IMR-90 (cell line): ENCODE measurements around the gene SHE. TPM values are rescaled to one million over a fixed set of nuclear protein-coding genes. Genes with fewer than 3 reads are reported as not detected.

Experiments used
- ATAC-seq: fragments of 200-7000 bp; cut with Tn5 transposase; 2 replicates; pipeline ENCODE4 v1.9.1; 2020; ENCODE audit warnings: low read depth, mild to moderate bottlenecking, moderate library complexity
- BruUV-seq: library from RNA; stranded (reverse); fragments of 400-500 nt; replicated peaks from 2 replicates; lab custom pipeline; 2021; lab: Mats Ljungman, UMichigan
- CTCF ChIA-PET: fragments of 300-600 bp; formaldehyde crosslinking; extraction: SDS; loops from one replicate; lab custom pipeline; 2021; ENCODE audit warnings: antibody characterized with exemption; lab: Yijun Ruan, JAX
- POLR2A ChIA-PET: fragments of 300-600 bp; sonication (Branson Sonifier 250); formaldehyde crosslinking; loops from one replicate; lab custom pipeline; 2022; ENCODE audit warnings: antibody characterized with exemption; ENCODE audit not compliant: unreplicated experiment; lab: Charles Lee
- DNase-seq: peaks from one replicate; pipeline ENCODE4 v3.0.0; 2013
- H2AFZ ChIP-seq: replicated peaks from 2 replicates; pipeline ENCODE3; 2013; ENCODE audit warnings: low read length, mild to moderate bottlenecking; ENCODE audit not compliant: poor library complexity
- H2AK5ac ChIP-seq: 2 replicates; pipeline ENCODE4 v1.6.1; 2013; ENCODE audit warnings: low read depth, low read length, inconsistent platforms
- H2AK9ac ChIP-seq: replicated peaks from 2 replicates; pipeline ENCODE3; 2013; ENCODE audit warnings: mild to moderate bottlenecking, low read depth, low read length, moderate library complexity; ENCODE audit not compliant: poor library complexity
- H2BK120ac ChIP-seq: 2 replicates; pipeline ENCODE4 v1.6.1; 2013; ENCODE audit warnings: low read depth, low read length, inconsistent platforms
- H2BK15ac ChIP-seq: 3 replicates; pipeline ENCODE4 v1.6.1; 2013; ENCODE audit warnings: low read depth, low read length, inconsistent platforms
- H2BK20ac ChIP-seq: 2 replicates; pipeline ENCODE4 v1.6.1; 2013; ENCODE audit warnings: low read depth, mild to moderate bottlenecking, inconsistent platforms, low read length, moderate library complexity
- H2BK5ac ChIP-seq: 2 replicates; pipeline ENCODE4 v1.6.1; 2013; ENCODE audit warnings: mild to moderate bottlenecking, low read depth, low read length, inconsistent platforms; ENCODE audit not compliant: poor library complexity, severe bottlenecking
- H3K14ac ChIP-seq: replicated peaks from 2 replicates; pipeline ENCODE4 v1.6.1; 2013; ENCODE audit warnings: low read depth, low read length, inconsistent platforms
- H3K18ac ChIP-seq: 2 replicates; pipeline ENCODE4 v1.6.1; 2013; ENCODE audit warnings: low read depth, low read length, control low read depth
- H3K23ac ChIP-seq: 2 replicates; pipeline ENCODE4 v1.6.1; 2013; ENCODE audit warnings: low read depth, low read length, inconsistent platforms
- H3K27ac ChIP-seq: 2 replicates; pipeline ENCODE4 v1.5.1; 2013; ENCODE audit warnings: mild to moderate bottlenecking, control low read depth, low read length; ENCODE audit not compliant: insufficient read depth
- H3K27me3 ChIP-seq: 2 replicates; pipeline ENCODE4 v1.6.1; 2013; ENCODE audit warnings: low read length; ENCODE audit not compliant: control insufficient read depth, insufficient read depth
- H3K36me3 ChIP-seq: 2 replicates; pipeline ENCODE4 v1.6.1; 2013; ENCODE audit warnings: low read length, mixed read lengths; ENCODE audit not compliant: control insufficient read depth, insufficient read depth
- H3K4ac ChIP-seq: 2 replicates; pipeline ENCODE4 v1.6.1; 2013; ENCODE audit warnings: low read depth, low read length, inconsistent platforms
- H3K4me1 ChIP-seq: 2 replicates; pipeline ENCODE4 v1.6.1; 2013; ENCODE audit warnings: low read length, mixed read lengths; ENCODE audit not compliant: control insufficient read depth, insufficient read depth
- H3K4me2 ChIP-seq: 2 replicates; pipeline ENCODE4 v1.6.1; 2013; ENCODE audit warnings: low read depth, mild to moderate bottlenecking, control low read depth, low read length, moderate library complexity
- H3K4me3 ChIP-seq: 2 replicates; pipeline ENCODE4 v1.5.1; 2013; ENCODE audit warnings: low read depth, mild to moderate bottlenecking, control low read depth, low read length, moderate library complexity; ENCODE audit not compliant: insufficient read depth
- H3K56ac ChIP-seq: 2 replicates; pipeline ENCODE4 v1.6.1; 2013; ENCODE audit warnings: low read length, inconsistent platforms; ENCODE audit not compliant: insufficient read depth; ENCODE audit errors: extremely low read depth
- H3K79me1 ChIP-seq, 2 experiments: 2 replicates each; pipeline ENCODE4 v1.6.1; 2013; ENCODE audit warnings: low read length in 2 of 2, inconsistent platforms in 1 of 2, low read depth in 1 of 2
- H3K9ac ChIP-seq: 2 replicates; pipeline ENCODE4 v1.6.1; 2013; ENCODE audit warnings: low read depth, low read length, control low read depth
- H3K9me1 ChIP-seq: 2 replicates; pipeline ENCODE4 v1.6.1; 2013; ENCODE audit warnings: low read length, inconsistent platforms; ENCODE audit not compliant: insufficient read depth
- H3K9me3 ChIP-seq: 2 replicates; pipeline ENCODE4 v1.6.1; 2013; ENCODE audit warnings: low read length; ENCODE audit not compliant: control insufficient read depth, insufficient read depth
- H4K20me1 ChIP-seq: 2 replicates; pipeline ENCODE4 v1.6.1; 2013; ENCODE audit warnings: low read length, inconsistent platforms; ENCODE audit not compliant: insufficient read depth
- H4K5ac ChIP-seq: 2 replicates; pipeline ENCODE4 v1.6.1; 2013; ENCODE audit warnings: mild to moderate bottlenecking, low read depth, low read length, control low read depth
- H4K8ac ChIP-seq, 2 experiments: 2 replicates each; pipeline ENCODE4 v1.6.1; 2013; ENCODE audit warnings: low read depth in 2 of 2, low read length in 2 of 2, control low read depth in 1 of 2, inconsistent platforms in 1 of 2
- H4K91ac ChIP-seq: 2 replicates; pipeline ENCODE4 v1.6.1; 2013; ENCODE audit warnings: low read depth, low read length, inconsistent platforms; ENCODE audit not compliant: insufficient read depth
- BHLHE40 ChIP-seq: fragments of 150-350 bp; IDR thresholded peaks from 2 replicates; pipeline ENCODE4 v1.6.1; 2016; ENCODE audit warnings: mild to moderate bottlenecking, low read depth, low read length
- CEBPB ChIP-seq: IDR thresholded peaks from 2 replicates; pipeline ENCODE4 v1.6.1; 2012; ENCODE audit warnings: low read depth, low read length, improper control_type of control experiment
- MAFK ChIP-seq: IDR thresholded peaks from 2 replicates; pipeline ENCODE4 v1.6.1; 2012; ENCODE audit warnings: low read depth, low read length, improper control_type of control experiment
- MAZ ChIP-seq: IDR thresholded peaks from 2 replicates; pipeline ENCODE4 v1.6.1; 2012; ENCODE audit warnings: low read depth, mild to moderate bottlenecking, low read length, improper control_type of control experiment, moderate library complexity, borderline replicate concordance
- NFE2L2 ChIP-seq: fragments of 150-350 bp; IDR thresholded peaks from 2 replicates; pipeline ENCODE4 v1.6.1; 2016; ENCODE audit warnings: low read depth, mild to moderate bottlenecking, low read length
- POLR2A ChIP-seq: IDR thresholded peaks from 2 replicates; pipeline ENCODE4 v1.6.1; 2012; ENCODE audit warnings: mild to moderate bottlenecking, low read depth, low read length
- RCOR1 ChIP-seq: IDR thresholded peaks from 2 replicates; pipeline ENCODE4 v1.6.1; 2012; ENCODE audit warnings: mild to moderate bottlenecking, low read length, improper control_type of control experiment; ENCODE audit not compliant: insufficient replicate concordance
- SMC3 ChIP-seq: fragments of 150-350 bp; IDR thresholded peaks from 2 replicates; pipeline ENCODE4 v1.6.1; 2016; ENCODE audit warnings: low read depth, mild to moderate bottlenecking, antibody characterized with exemption, low read length, moderate library complexity
- WGBS, 2 experiments: methylation state at CpG; one replicate each; pipeline versions ENCODE4 v1.1.5 to v1.1.7; 2013; ENCODE audit warnings: missing lambda C conversion rate in 2 of 2; ENCODE audit not compliant: insufficient read length in 1 of 2; ENCODE audit errors: extremely low coverage in 2 of 2; 5-methylcytosine and 5-hydroxymethylcytosine counted together
- dilution Hi-C: fragments of 300-500 bp; cut with HindIII; formaldehyde crosslinking; loops from one replicate; pipeline ENCODE4 v1.14.3; 2018; ENCODE audit warnings: low sequenced_read_pairs; ENCODE audit not compliant: unreplicated experiment
- in situ Hi-C: fragments of 300-500 bp; cut with MboI; formaldehyde crosslinking; loops from 3 replicates; pipeline ENCODE4 v1.14.3; 2019; ENCODE audit warnings: low sequenced_read_pairs, inconsistent platforms, mixed read lengths
- intact Hi-C: fragments of 100-400 bp; cut with micrococcal nuclease; formaldehyde crosslinking; loops from 2 replicates; pipeline ENCODE4 v1.10.0; 2022
- polyA plus RNA-seq, 3 experiments: library from polyadenylated mRNA; depleted of rRNA; stranded (reverse); fragments of >200 nt; gene quantifications; 2 replicates each; pipeline ENCODE4 v1.2.3, GENCODE V29; 2012; ENCODE audit warnings: low replicate concordance in 1 of 3
- total RNA-seq: library from RNA; depleted of rRNA; stranded (reverse); fragments of >200 nt; gene quantifications from 2 replicates; pipeline ENCODE4 v1.2.3, GENCODE V29; 2012
- TF ChIP-seq, protein P1 (sequence below): conservative IDR thresholded peaks from 2 replicates; pipeline ENCODE4 v1.5.1; 2012; ENCODE audit warnings: mild to moderate bottlenecking, low read depth, low read length, improper control_type of control experiment
- TF ChIP-seq, protein P2 (sequence below): fragments of 150-350 bp; IDR thresholded peaks from 2 replicates; pipeline ENCODE4 v1.6.1; 2016; ENCODE audit warnings: low read depth, mild to moderate bottlenecking, low read length, moderate library complexity, borderline replicate concordance

SHE gene
- total and polyA plus RNA-seq, 2 of the 4 experiments (the other 2 are of a cell fraction) = not detected

DNA sequence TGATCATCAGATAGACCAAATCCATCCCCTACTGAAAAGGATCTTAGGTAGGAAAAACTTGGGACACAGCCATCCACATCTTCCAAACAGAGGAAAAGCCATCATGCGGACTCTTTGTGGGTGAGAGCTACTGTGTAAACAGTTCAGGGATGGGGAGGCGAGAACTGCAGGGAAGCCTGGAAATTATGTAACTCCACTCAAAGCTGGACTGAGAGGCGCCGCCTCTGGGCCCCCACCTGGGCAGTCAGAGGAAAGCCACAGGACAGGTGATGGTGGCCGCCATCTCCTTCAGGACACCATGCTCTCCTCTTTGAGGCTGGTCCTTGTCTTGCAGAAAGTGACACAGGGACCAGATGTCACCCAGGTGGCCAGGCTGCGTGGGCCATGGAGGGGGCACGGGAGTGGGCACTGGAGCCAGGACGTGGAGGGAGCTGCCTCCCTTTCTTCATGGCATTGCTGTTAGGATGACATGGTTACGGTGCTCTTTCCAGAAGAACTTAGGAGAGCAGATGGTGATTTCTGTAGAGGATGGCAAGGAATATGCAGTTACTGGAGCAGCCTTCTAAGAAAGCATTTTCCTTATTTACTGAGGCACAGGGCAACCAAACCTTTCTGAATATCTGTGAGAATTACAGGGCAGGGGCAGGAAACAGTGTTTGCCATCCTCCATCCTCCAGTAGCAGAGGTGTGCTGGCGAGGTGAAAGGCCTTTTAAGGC, 32.2 kb downstream of the SHE start:
- ATAC-seq (no peak), DNase-seq (no peak)
- H3K9ac ChIP-seq = no peak overlapping the region
- TF ChIP-seq, protein P1, sequence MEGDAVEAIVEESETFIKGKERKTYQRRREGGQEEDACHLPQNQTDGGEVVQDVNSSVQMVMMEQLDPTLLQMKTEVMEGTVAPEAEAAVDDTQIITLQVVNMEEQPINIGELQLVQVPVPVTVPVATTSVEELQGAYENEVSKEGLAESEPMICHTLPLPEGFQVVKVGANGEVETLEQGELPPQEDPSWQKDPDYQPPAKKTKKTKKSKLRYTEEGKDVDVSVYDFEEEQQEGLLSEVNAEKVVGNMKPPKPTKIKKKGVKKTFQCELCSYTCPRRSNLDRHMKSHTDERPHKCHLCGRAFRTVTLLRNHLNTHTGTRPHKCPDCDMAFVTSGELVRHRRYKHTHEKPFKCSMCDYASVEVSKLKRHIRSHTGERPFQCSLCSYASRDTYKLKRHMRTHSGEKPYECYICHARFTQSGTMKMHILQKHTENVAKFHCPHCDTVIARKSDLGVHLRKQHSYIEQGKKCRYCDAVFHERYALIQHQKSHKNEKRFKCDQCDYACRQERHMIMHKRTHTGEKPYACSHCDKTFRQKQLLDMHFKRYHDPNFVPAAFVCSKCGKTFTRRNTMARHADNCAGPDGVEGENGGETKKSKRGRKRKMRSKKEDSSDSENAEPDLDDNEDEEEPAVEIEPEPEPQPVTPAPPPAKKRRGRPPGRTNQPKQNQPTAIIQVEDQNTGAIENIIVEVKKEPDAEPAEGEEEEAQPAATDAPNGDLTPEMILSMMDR = no peak
- TF ChIP-seq POLR2A = no peak
- no peak for TF ChIP-seq NFE2L2
- TF ChIP-seq RCOR1 = no peak
- TF ChIP-seq SMC3 = no peak
- no peak for TF ChIP-seq CEBPB
- TF ChIP-seq, protein P2, sequence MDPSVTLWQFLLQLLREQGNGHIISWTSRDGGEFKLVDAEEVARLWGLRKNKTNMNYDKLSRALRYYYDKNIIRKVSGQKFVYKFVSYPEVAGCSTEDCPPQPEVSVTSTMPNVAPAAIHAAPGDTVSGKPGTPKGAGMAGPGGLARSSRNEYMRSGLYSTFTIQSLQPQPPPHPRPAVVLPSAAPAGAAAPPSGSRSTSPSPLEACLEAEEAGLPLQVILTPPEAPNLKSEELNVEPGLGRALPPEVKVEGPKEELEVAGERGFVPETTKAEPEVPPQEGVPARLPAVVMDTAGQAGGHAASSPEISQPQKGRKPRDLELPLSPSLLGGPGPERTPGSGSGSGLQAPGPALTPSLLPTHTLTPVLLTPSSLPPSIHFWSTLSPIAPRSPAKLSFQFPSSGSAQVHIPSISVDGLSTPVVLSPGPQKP = no peak
- TF ChIP-seq MAFK = no peak
- TF ChIP-seq BHLHE40 = no peak
- TF ChIP-seq MAZ = no peak
- no peak overlapping the region for H3K27ac ChIP-seq
- no peak overlapping the region for H2BK120ac ChIP-seq
- dilution Hi-C loops = no loop called here
- no peaks in the 10 kb centered on the region; the same call in 1 of the 2 replicates for H3K27me3 ChIP-seq
- no peak overlapping the region for H3K14ac ChIP-seq
- 96% methylated on average over 5 of the region's 10 CpGs; no CpG with 5 or more reads in 1 of the 2 experiments for WGBS, 2 experiments
- no peak overlapping the region for H3K23ac ChIP-seq
- H2AFZ ChIP-seq = no peak overlapping the region
- CTCF ChIA-PET = interaction anchor here (0.6 to 2.4 kb wide), 2 partner anchors 9 to 134 kb away, joined by 3 to 7 read pairs; no protein-coding TSS in a partner anchor
- no peak overlapping the region for H3K56ac ChIP-seq
- no TSS peak for BruUV-seq
- H3K9me1 ChIP-seq = peaks cover 6% of the 10 kb centered on the region; the same call in 1 of the 2 replicates
- intact Hi-C loops = loop anchor here (10.0 kb wide), 1 partner anchor 615 kb away; no protein-coding TSS in a partner anchor
- no peak overlapping the region for H2BK15ac ChIP-seq
- no peak overlapping the region for H2AK9ac ChIP-seq
- H3K9me3 ChIP-seq = no peaks in the 10 kb centered on the region
- H4K20me1 ChIP-seq = no peaks in the 10 kb centered on the region
- H3K4me1 ChIP-seq = no peaks in the 10 kb centered on the region; the same call in 1 of the 2 replicates
- H3K36me3 ChIP-seq = peaks cover 12% of the 10 kb centered on the region; the same call in 1 of the 2 replicates
- POLR2A ChIA-PET = no interaction called here
- no peak overlapping the region for H4K91ac ChIP-seq
- H4K8ac ChIP-seq = no peak overlapping the region
- no peak overlapping the region for H3K4ac ChIP-seq
- H2AK5ac ChIP-seq = no peak overlapping the region
- no peak overlapping the region for H3K18ac ChIP-seq
- H3K79me1 ChIP-seq = no peaks in the 10 kb centered on the region
- no peak overlapping the region for H4K5ac ChIP-seq
- H2BK20ac ChIP-seq = no peak overlapping the region
- in situ Hi-C loops = no loop called here
- H2BK5ac ChIP-seq = no peak overlapping the region
- H3K4me3 ChIP-seq = no peak overlapping the region
- H3K4me2 ChIP-seq = no peak overlapping the region
